GM18867 (cell line): ENCODE results near the gene NIT1.
"Not testable (repeated sequence)": the region's sequence is repeated elsewhere in the genome, so short reads cannot be mapped to it uniquely, and the experiment has no call there.

Experiments used
- ATAC-seq: cut with Tn5 transposase; IDR thresholded peaks from one replicate; pipeline ENCODE4 v1.9.1; 2021; ENCODE audit warnings: mild to moderate bottlenecking, moderate library complexity; ENCODE audit not compliant: unreplicated experiment

The NIT1 gene

GRCh38 chr1:161111527-161111926 is 6.4 kb upstream of the NIT1 start:
- no peak for ATAC-seq

GRCh38 chr1:161113915-161114314 is 4.0 kb upstream of the NIT1 start:
- ATAC-seq: no peak

GRCh38 chr1:161114556-161114955 is 3.3 kb upstream of the NIT1 start:
- no peak for ATAC-seq

- ATAC-seq: no peak
These were observed 2.7 kb upstream of the NIT1 start for GRCh38 chr1:161115132-161115711.

- ATAC-seq: not testable (repeated sequence)
These were observed 1.9 kb upstream of the NIT1 start for GRCh38 chr1:161115961-161116360.

GRCh38 chr1:161119092-161119903 is 1.4 kb downstream of the NIT1 start:
- peak; percentile 58 for ATAC-seq

- no peak for ATAC-seq
These were observed 3.2 kb downstream of the NIT1 start for GRCh38 chr1:161121042-161121650.

GRCh38 chr1:161121834-161122233 is 3.9 kb downstream of the NIT1 start:
- ATAC-seq: no peak

GRCh38 chr1:161122967-161123366 is 5.1 kb downstream of the NIT1 start:
- no peak for ATAC-seq

- no peak for ATAC-seq
These were observed 9.7 kb downstream of the NIT1 start for GRCh38 chr1:161127649-161128048.

GRCh38 chr1:161128591-161129420 is 10.9 kb downstream of the NIT1 start:
- ATAC-seq: no peak

GRCh38 chr1:161130266-161130665 is 12.4 kb downstream of the NIT1 start:
- no peak for ATAC-seq

GRCh38 chr1:161131523-161132409 is 13.9 kb downstream of the NIT1 start:
- ATAC-seq: no peak

GRCh38 chr1:161132410-161133219 is 14.7 kb downstream of the NIT1 start, which contains the start of gene DEDD:
Gene DEDD (minus strand): TSS chr1:161132667. CDS start chr1:161124462, 8,205 bp downstream.
- peak; percentile 93 for ATAC-seq

GRCh38 chr1:161133220-161133740 is 15.4 kb downstream of the NIT1 start:
- no peak for ATAC-seq

- no peak for ATAC-seq
These were observed 20.0 kb downstream of the NIT1 start for GRCh38 chr1:161137881-161138280.

- no peak for ATAC-seq
These were observed 20.5 kb downstream of the NIT1 start for GRCh38 chr1:161138431-161138830.

GRCh38 chr1:161139766-161140165 is 21.9 kb downstream of the NIT1 start:
- no peak for ATAC-seq
